RPMI7951 (cell line): Measurements from ENCODE around the gene UBASH3A. TPM values are rescaled to one million over a fixed set of nuclear protein-coding genes. Genes with fewer than 3 reads are reported as not detected.

Experiments
- DNase-seq: peaks from one replicate; pipeline ENCODE4 v3.0.0-alpha.2; 2012; ENCODE audit warnings: low read depth
- total RNA-seq: library from RNA; depleted of rRNA; stranded (reverse); fragments of >200 nt; shearing (Covaris generic); gene quantifications from 2 replicates; pipeline ENCODE4 v1.2.3, GENCODE V29; 2014

UBASH3A gene
- total RNA-seq, 1 experiment from 2014 or later: not detected

- no peak for DNase-seq
Measured at GRCh38 chr21:42374864-42375499, 28.7 kb upstream of the UBASH3A start.

GRCh38 chr21:42375506-42375905 lies 28.2 kb upstream of the UBASH3A start:
- no peak for DNase-seq

- DNase-seq: no peak
Measured at GRCh38 chr21:42375966-42376337, 27.8 kb upstream of the UBASH3A start.

- no peak for DNase-seq
Measured at GRCh38 chr21:42376338-42376982, 27.2 kb upstream of the UBASH3A start.

DNA sequence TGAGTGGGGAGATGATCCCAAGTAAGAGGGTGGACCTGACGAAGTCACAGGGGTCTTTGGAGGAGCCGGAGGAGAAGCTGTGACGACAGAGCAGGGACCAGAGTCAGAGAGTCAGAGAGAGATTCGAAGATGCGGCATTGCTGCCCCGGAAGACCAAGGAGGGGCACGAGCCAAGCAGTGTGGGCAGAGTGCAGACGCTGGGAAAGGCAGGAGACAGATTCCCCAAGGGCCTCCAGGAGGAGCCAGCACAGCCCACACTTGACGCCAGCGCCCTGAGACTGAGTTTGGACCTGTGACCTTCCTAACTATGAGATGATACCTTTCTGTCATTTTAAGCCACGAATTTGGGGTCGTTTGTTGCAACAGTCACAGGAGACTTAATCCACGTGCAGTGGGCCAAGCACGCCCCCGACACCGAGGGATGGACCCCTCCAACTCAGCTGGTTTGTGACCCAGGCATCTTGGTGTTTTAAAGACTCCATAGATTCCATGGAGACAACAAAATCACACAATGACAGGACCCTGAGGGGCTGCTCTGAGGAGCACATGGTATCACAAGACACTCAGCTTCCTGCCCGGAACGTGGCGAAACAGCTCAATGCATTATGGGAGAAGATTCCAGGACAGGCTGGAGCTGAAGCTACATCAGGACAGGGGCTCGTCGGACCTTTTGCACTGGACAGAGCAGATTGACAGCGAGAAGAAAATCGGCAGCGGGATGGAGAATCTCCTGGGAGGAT lies 26.3 kb upstream of the UBASH3A start:
- DNase-seq: no peak

DNA sequence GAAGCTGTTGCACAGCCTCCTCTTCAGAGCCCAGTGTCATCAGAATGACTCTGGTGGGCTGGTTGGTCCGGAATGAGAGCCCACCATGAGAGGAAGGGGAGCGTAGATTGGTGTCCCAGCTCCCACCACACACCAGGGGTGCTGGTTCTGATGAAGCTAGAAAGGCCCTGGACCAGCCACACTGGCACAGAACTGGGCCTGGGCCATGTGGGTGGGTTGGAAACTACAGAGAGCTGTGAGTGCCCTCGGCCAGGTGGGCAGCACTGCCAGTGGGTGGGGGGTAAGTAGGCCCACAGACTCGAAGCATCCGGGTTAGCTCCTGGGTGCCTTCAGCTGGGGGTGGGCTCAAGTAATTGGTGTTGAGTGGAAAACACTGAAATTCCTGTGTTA lies 25.8 kb upstream of the UBASH3A start:
- no peak for DNase-seq

DNA sequence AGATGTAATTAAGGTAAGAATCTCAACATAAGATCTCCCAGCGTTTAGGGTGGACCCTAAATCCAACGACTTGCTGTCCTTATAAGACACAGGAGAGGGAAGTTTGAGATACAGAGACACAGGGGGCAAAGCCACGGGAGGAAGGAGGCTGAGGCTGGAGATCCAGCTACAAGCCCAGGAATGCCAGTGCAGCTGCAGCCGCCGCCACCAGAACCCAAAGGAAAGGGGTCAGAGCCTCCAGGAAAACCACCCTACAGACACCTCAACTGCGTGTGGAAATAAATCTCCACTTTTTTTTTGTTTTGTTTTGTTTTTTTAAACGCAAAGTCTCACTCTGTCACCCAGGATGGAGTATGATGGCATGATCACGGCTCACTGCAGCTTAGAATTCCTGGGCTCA lies 25.3 kb upstream of the UBASH3A start:
- no peak for DNase-seq

DNA sequence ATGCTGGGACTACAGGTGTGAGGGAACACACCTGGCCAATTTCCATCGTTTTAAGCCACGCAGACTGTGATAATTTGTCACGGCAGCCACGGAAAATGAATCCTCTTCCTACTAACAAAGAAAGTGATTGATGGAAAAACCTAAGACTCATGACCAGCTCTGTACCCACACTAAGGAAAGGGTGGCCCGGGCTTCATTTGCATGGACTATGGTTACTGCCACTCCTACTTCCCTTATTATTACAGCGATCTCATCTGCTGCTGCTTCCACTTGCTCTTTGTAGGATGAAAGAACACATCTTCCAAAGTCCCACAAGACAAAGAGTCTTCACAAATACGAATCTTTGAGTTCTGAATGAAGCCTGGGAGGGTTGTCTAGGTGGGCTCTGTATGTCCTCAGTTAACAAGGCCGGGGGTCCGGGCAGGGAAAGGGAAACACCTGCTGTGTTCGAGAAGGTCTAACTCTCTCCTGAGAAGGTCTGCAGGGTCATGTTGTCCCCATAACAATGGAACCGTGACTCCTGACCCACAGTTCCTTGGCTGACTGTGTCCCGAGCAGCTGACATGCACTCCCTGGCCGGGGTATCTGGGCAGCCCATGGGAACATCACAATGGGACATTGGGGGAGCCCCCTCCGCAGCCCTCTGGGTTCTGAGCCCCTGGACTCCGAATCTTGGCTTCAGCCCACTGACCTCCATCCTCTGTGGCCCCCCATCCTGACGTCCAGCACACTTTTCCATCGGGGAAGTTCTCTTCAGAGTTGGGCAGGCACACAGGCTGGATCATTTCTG lies 24.1 kb upstream of the UBASH3A start:
- DNase-seq: no peak

- peak; percentile 9 for DNase-seq
Measured at GRCh38 chr21:42381347-42381984, 22.2 kb upstream of the UBASH3A start.

DNA sequence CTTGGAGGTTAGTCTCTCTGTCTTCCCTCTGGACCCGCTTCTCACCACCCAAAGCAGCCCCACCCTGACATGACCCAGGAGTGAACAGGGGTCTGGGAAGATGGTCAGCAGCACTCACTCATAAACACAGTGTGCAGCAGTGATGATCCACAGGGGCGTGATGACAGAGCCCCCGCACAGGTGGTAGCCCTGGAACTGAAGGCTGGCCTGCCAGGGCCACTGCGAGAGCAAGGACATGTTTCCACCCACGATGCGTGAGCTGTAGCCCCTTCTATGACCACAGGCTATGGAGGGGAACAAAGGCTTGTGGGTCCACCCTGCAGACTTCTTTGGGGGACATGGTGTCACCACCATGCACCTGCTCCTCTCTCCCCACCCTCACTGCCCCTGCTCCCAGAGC lies 20.8 kb upstream of the UBASH3A start:
- DNase-seq: no peak

GRCh38 chr21:42383331-42383730 lies 20.4 kb upstream of the UBASH3A start:
- no peak for DNase-seq

DNA sequence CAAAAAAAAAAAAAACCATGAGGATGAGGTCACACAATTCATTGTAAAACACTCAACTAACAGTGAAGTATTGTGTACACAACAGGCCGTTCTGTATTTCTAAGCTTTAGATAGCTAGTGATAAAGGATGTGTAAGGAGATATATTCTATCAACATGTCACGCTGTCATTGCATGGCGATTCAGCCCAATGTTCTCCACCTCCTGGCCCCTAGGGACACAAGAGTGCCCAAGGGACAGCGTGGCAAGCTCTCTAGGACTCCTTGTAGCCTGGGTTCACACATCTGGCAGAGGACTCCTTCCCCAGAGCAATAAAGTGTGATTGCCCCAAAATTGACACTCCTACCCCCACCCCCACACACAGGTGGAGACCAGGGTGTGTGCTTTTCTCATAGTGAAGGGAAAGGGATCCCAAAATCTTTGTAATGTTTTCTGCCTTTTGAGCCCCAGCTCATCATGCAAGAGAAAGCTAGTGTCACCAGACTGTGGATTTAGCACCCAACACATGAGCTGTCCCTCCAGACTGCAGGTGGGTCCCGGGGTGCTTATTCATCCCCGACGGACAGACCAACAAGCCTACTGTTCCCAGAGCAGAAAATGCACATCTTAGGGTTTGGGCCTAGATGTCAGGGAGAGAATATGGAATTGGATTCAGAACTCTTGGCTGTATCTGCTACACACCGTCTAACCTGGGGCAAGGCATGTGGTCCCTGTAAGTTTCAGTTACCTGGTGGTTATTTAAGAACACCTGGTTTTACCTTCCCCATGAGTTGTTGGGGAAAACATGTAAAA lies 19.4 kb upstream of the UBASH3A start:
- no peak for DNase-seq

- DNase-seq: no peak
Measured at GRCh38 chr21:42384989-42385388, 18.7 kb upstream of the UBASH3A start.

DNA sequence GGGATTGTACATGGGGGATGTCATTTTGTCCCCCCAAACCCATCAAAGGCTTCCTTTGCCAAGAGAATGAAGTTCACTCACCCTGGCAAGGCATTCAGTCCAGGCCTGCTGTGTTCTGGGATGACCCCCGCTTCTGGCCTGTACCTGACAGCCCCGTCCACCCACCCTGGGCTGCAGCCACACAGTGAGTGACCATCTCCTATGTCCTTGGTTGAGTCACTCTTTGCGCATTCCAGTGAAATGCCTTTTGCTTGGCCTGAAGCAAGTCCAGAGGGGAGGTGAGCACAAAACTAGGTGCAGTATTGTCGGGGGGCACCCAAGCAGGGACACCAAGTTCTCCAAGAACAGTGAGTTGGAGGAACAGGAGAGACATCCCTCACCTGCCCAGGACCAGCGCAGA lies 18.1 kb upstream of the UBASH3A start:
- no peak for DNase-seq

DNA sequence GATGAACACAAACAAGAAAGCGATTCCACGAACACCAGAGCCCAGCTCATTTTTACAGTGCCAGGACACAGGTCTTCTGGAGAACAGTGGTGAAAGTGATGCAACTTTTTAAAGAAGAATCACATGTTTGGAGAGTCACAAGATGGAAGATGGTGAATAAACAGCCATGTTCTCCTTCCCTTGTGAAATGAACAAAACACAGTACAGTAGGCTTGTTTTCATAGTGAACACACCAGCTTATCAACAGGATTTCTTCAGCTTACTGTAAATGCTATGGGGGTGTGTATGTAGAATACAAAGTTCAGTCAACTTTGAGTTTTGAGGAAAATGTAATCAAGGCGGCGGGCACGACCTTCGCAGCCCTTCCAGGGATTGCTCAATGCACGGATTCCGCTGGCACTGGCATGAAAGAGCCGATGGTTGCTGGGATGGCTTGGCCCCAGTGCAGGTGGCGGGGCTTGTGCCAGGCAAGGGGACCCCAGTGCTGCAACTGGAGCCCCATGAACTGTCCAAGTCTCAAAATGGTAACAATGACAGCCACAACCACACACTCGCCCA lies 17.6 kb upstream of the UBASH3A start:
- DNase-seq: no peak

GRCh38 chr21:42387164-42387563 lies 16.5 kb upstream of the UBASH3A start:
- no peak for DNase-seq

GRCh38 chr21:42387843-42388340 lies 15.8 kb upstream of the UBASH3A start:
- no peak for DNase-seq

- DNase-seq: no peak
Measured at GRCh38 chr21:42388740-42389448, 14.8 kb upstream of the UBASH3A start.

GRCh38 chr21:42389449-42389835 lies 14.3 kb upstream of the UBASH3A start:
- no peak for DNase-seq

GRCh38 chr21:42390193-42390592 lies 13.5 kb upstream of the UBASH3A start:
- no peak for DNase-seq
